K562 (cell line): ENCODE data around the gene GP1BB. TPM values are rescaled to one million over a fixed set of nuclear protein-coding genes. Genes with fewer than 3 reads are reported as not detected.

Experiments used
- ARID1B ChIP-seq: fragments of 450-650 bp; IDR thresholded peaks from 2 replicates; pipeline ENCODE4 v1.6.1; 2016; ENCODE audit warnings: antibody characterized with exemption, mild to moderate bottlenecking, inconsistent platforms
- ATF6 ChIP-seq: sonication (generic); formaldehyde crosslinking; IDR thresholded peaks from 2 replicates; pipeline ENCODE4 v1.4.0; 2020; ENCODE audit warnings: mild to moderate bottlenecking, missing genetic modification reagents
- BRF2 ChIP-seq: IDR thresholded peaks from 3 replicates; pipeline ENCODE4 v1.6.1; 2011; ENCODE audit warnings: borderline replicate concordance, mild to moderate bottlenecking; ENCODE audit not compliant: insufficient read length, insufficient read depth
- CBFA2T3 ChIP-seq: fragments of 450-650 bp; IDR thresholded peaks from 2 replicates; pipeline ENCODE4 v1.6.1; 2017
- FOXM1 ChIP-seq, 2 experiments: fragments of 450-650 bp in 1 of 2; sonication (generic) in 1 of 2; formaldehyde crosslinking in 1 of 2; IDR thresholded peaks; 2 replicates each; pipeline versions ENCODE4 v1.6.1 to v1.9.0; 2017 to 2022; ENCODE audit warnings: low read depth in 2 of 2, mild to moderate bottlenecking in 2 of 2, missing genetic modification reagents in 1 of 2, moderate library complexity in 1 of 2
- HCFC1 ChIP-seq: IDR thresholded peaks from 2 replicates; pipeline ENCODE4 v1.6.1; 2012; ENCODE audit warnings: low read depth, low read length, improper control_type of control experiment
- KAT7 ChIP-seq: sonication (generic); formaldehyde crosslinking; IDR thresholded peaks from 2 replicates; pipeline ENCODE4 v1.8.0; 2022; ENCODE audit warnings: missing genetic modification reagents, mild to moderate bottlenecking, borderline replicate concordance
- RBM34 ChIP-seq: fragments of 200-400 bp; formaldehyde crosslinking; IDR thresholded peaks from 2 replicates; pipeline ENCODE4 v1.6.1; 2018; ENCODE audit warnings: low read length, borderline replicate concordance; ENCODE audit not compliant: insufficient read depth
- RREB1 ChIP-seq: fragments of 250-450 bp; sonication (Bioruptor Pico); IDR thresholded peaks from 2 replicates; pipeline ENCODE4 v1.4.0; 2020
- ZBTB26 ChIP-seq: fragments of 450-650 bp; formaldehyde crosslinking; IDR thresholded peaks from 2 replicates; pipeline ENCODE4 v1.4.0; 2022; ENCODE audit warnings: missing genetic modification characterization
- ZC3H4 ChIP-seq: sonication (generic); formaldehyde crosslinking; IDR thresholded peaks from 2 replicates; pipeline ENCODE4 v1.9.0; 2021; ENCODE audit warnings: missing genetic modification reagents, borderline replicate concordance
- ZFP1 ChIP-seq: fragments of 450-650 bp; formaldehyde crosslinking; IDR thresholded peaks from 2 replicates; pipeline ENCODE4 v1.4.0; 2020; ENCODE audit warnings: mild to moderate bottlenecking, mixed read lengths
- ZNF655 ChIP-seq: fragments of 250-450 bp; sonication (Bioruptor Pico); IDR thresholded peaks from 2 replicates; pipeline ENCODE4 v1.5.0; 2021
- ZNF717 ChIP-seq: fragments of 250-450 bp; sonication (Bioruptor Pico); IDR thresholded peaks from 2 replicates; pipeline ENCODE4 v1.5.0; 2021
- ZNF780A ChIP-seq: fragments of 250-450 bp; sonication (Bioruptor Pico); IDR thresholded peaks from 2 replicates; pipeline ENCODE4 v1.5.0; 2021; ENCODE audit warnings: mild to moderate bottlenecking
- polyA plus RNA-seq, 8 experiments: library from polyadenylated mRNA; depleted of rRNA in 4 of 8; stranded (reverse) in 5 of 8; unstranded in 3 of 8; fragments of >200 nt; fragmentation: Nextera tagmentation in 2 of 8; fragmentation: Illumina TruSeq in 1 of 8; extraction: Ambion mirVana in 2 of 8; extraction: Trizol in 1 of 8; gene quantifications; 2 replicates each; pipeline versions ENCODE4 v1.2.1 to v1.2.3, GENCODE V29; 2011 to 2014; ENCODE audit warnings: inconsistent platforms in 1 of 8, missing spikeins in 1 of 8
- total RNA-seq, 7 experiments: library from RNA; depleted of rRNA in 6 of 7; stranded (reverse); fragments of >200 nt in 6 of 7; fragmentation: Illumina TruSeq in 2 of 7; extraction: Trizol in 2 of 7; gene quantifications; 2 replicates each; pipeline versions ENCODE4 v1.2.1 to v1.2.3, GENCODE V29; 2011 to 2021; ENCODE audit warnings: low replicate concordance in 1 of 7

The GP1BB gene
- total and polyA plus RNA-seq, 9 of the 15 experiments (the other 6 are each of a cell fraction or from before 2014, with no cell fraction given), result 0.69 to 162 (median 2.8) TPM

- TF ChIP-seq HCFC1 (peak; percentile 4; the same call in 1 of the 2 replicates), BRF2 (no peak), ZC3H4 (CRISPR knock-in tag) (no peak), ZNF655 (CRISPR knock-in tag) (no peak), ZBTB26 (CRISPR knock-in tag) (no peak), ZFP1 (CRISPR knock-in tag) (no peak), ZNF717 (no peak), FOXM1 (IDR thresholded peaks at IDR 0.05; ENCODE audit: low read depth) (no peak), FOXM1 (CRISPR knock-in tag; IDR thresholded peaks at IDR 0.05; ENCODE audit: low read depth) (no peak), RBM34 (no peak), ARID1B (no peak), KAT7 (CRISPR knock-in tag) (no peak), CBFA2T3 (no peak), ZNF780A (CRISPR knock-in tag) (no peak), RREB1 (CRISPR knock-in tag) (0 out of 2 replicates have a peak, but pooled peaks have one; percentile 31), ATF6 (CRISPR knock-in tag) (no peak)
Observed at GRCh38 chr22:19761725-19762567, 38.6 kb downstream of the GP1BB start (continued).
